Activated CD4-positive, alpha-beta T cell treated with anti-CD3 and anti-CD28 coated beads, Interleukin-2, Interleukin-4, amounts not matched to agents 100 ng/mL and 50 ng/mL, durations not matched to agents 16 hours and 8 hours (primary cell): ENCODE data around the gene VARS2.

Experiments used
- DNase-seq: peaks from one replicate; pipeline ENCODE4 v3.0.0-alpha.2; 2020; ENCODE audit warnings: low spot score

Gene VARS2

GRCh38 chr6:30928677-30929076, 14.6 kb downstream of the VARS2 start:
- DNase-seq, result no peak

GRCh38 chr6:30930506-30930905, 16.5 kb downstream of the VARS2 start:
- DNase-seq, result no peak

- no peak for DNase-seq
Observed at GRCh38 chr6:30931272-30931671, 17.2 kb downstream of the VARS2 start.

- DNase-seq, result no peak
Observed at GRCh38 chr6:30931969-30932645, 18.1 kb downstream of the VARS2 start, which contains the start of gene SFTA2. Gene SFTA2, minus strand, starts transcription at chr6:30932170. Its CDS starts 74 bp downstream, at chr6:30932096.

GRCh38 chr6:30932665-30933365, 18.8 kb downstream of the VARS2 start:
- no peak for DNase-seq

- no peak for DNase-seq
Observed at GRCh38 chr6:30935018-30935417, 21.0 kb downstream of the VARS2 start.

GRCh38 chr6:30937265-30937664, 23.2 kb downstream of the VARS2 start:
- DNase-seq, result no peak

- DNase-seq, result no peak
Observed at GRCh38 chr6:30938730-30939129, 24.7 kb downstream of the VARS2 start.

- no peak for DNase-seq
Observed at GRCh38 chr6:30939473-30939872, 25.4 kb downstream of the VARS2 start.

GRCh38 chr6:30940361-30940986, 26.4 kb downstream of the VARS2 start, which contains the start of gene MUCL3:
Gene MUCL3, plus strand, starts transcription at chr6:30940973. Its CDS starts 27 bp downstream, at chr6:30941000.
- DNase-seq, result no peak

- no peak for DNase-seq
Observed at GRCh38 chr6:30942338-30943060, 28.5 kb downstream of the VARS2 start.

- no peak for DNase-seq
Observed at GRCh38 chr6:30944051-30944450, 30.0 kb downstream of the VARS2 start.

- no peak for DNase-seq
Observed at GRCh38 chr6:30945281-30945680, 31.2 kb downstream of the VARS2 start.

GRCh38 chr6:30947231-30947630, 33.2 kb downstream of the VARS2 start:
- no peak for DNase-seq

- no peak for DNase-seq
Observed at GRCh38 chr6:30948811-30949210, 34.8 kb downstream of the VARS2 start.

- no peak for DNase-seq
Observed at GRCh38 chr6:30951907-30952469, 38.0 kb downstream of the VARS2 start.

- no peak for DNase-seq
Observed at GRCh38 chr6:30954631-30955366, 40.8 kb downstream of the VARS2 start.

GRCh38 chr6:30955367-30956042, 41.5 kb downstream of the VARS2 start:
- DNase-seq, result peak; percentile 39

GRCh38 chr6:30957716-30958115, 43.7 kb downstream of the VARS2 start:
- no peak for DNase-seq

- DNase-seq, result no peak
Observed at GRCh38 chr6:30960907-30961673, 47.1 kb downstream of the VARS2 start.
